Measurements from ENCODE around the gene ZBTB32. TPM values are rescaled to one million over a fixed set of nuclear protein-coding genes. Genes with fewer than 3 reads are reported as not detected.
"Not testable (repeated sequence)": the region's sequence is repeated elsewhere in the genome, so short reads cannot be mapped to it uniquely, and the experiment has no call there.

ZBTB32 gene
- polyA plus RNA-seq, 6 donors from 2014 or later: 0.21 to 1.3 (median 0.70) TPM; not detected in 1

DNA sequence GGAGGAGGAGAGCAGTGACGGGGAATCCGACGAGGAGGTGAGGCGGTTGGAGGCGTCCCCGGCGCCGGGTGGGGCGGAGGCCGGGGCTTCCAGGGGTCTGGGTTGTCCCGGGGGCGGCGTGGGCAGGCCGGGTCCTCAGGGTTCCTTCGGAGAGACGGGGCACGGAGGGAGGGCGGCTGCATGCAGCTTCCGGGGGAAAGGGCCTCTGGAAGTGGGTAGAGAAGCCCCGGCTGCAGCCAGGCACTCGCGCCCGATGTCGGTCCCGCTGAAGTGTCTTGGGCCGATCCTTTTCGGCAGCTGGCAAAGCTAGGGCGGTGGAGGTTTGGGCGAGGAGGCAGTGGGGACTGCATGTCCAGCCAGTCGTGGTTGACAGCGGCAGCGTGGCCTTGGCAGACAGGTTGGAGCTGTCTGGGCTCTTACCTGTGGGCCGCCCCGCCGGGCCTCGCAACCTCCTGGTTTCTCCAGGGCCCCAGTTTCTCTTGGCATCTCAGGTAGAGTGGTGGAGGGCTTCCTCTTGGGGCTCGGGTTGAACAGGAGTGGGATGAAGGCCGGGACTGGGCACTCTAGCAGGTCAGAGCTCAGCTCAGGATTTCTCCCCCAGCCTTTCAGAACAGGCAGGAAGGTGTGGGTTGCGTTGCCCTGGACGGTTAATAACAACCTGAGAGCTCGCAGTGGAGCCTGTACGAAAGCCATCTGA lies 14.1 kb downstream of the ZBTB32 start:
- DNase-seq: no peak
- H3K27me3 Mint-ChIP-seq: no peaks in the 10 kb centered on the region
- peaks cover 0 to 12% of the 10 kb centered on the region in 2 donors for H3K36me3 Mint-ChIP-seq
- peaks cover 48 to 68% (median 51%) of the 10 kb centered on the region in 3 donors for H3K4me1 Mint-ChIP-seq
- peak overlapping the region in 5 of 6 donors; percentile 55 to 93 (median 85) for H3K27ac Mint-ChIP-seq
- H3K4me3 Mint-ChIP-seq: peak overlapping the region; percentile 78 to 95 (median 89)
- H3K9me3 Mint-ChIP-seq: no peaks in the 10 kb centered on the region
- no peak for ATAC-seq (ENCODE audit: low read depth in 2 of 2)

DNA sequence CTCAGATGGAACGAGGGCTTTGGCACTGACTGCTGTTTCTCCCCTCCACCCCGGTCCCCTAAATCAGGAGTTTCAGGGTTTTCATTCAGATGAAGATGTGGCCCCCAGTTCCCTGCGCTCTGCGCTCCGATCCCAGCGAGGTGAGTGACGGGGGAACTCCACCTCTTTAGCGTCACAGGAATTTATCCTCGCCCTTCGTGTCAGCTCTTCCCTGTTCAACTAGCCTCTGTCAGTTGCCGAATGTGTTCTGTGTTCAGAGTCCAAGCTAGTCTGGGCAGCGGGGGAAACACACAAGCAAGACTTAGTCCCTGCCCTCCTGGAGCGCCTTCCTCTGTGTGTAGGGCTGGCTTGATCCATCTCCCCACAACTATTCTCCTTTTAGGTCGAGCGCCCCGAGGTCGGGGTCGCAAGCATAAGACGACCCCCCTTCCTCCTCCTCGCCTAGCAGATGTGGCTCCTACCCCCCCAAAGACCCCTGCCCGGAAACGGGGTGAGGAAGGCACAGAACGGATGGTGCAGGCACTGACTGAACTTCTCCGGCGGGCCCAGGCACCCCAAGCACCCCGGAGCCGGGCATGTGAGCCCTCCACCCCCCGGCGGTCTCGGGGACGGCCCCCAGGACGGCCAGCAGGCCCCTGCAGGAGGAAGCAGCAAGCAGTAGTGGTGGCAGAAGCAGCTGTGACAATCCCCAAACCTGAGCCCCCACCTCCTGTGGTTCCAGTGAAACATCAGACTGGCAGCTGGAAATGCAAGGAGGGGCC lies 15.2 kb downstream of the ZBTB32 start:
- DNase-seq (no peak), ATAC-seq (ENCODE audit: low read depth in 2 of 2) (no peak)
- Mint-ChIP-seq H3K36me3 (peaks cover 0 to 19% of the 10 kb centered on the region in 2 donors), H3K4me1 (peaks cover 39 to 63% (median 40%) of the 10 kb centered on the region in 3 donors), H3K9me3 (no peaks in the 10 kb centered on the region), H3K27ac (peak overlapping the region in 1 of 6 donors; percentile 55), H3K27me3 (no peaks in the 10 kb centered on the region), H3K4me3 (peak overlapping the region; percentile 78 to 95 (median 89))

DNA sequence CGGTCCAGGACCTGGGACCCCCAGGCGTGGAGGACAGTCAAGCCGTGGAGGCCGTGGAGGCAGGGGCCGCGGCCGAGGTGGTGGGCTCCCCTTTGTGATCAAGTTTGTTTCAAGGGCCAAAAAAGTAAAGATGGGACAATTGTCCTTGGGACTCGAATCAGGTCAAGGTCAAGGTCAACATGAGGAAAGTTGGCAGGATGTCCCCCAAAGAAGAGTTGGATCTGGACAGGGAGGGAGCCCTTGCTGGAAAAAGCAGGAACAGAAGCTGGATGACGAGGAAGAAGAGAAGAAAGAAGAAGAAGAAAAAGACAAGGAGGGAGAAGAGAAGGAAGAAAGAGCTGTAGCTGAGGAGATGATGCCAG lies 15.8 kb downstream of the ZBTB32 start:
- ATAC-seq (ENCODE audit: low read depth in 2 of 2) (no peak), DNase-seq (no peak)
- H3K36me3 Mint-ChIP-seq: peaks cover 0 to 19% of the 10 kb centered on the region in 2 donors
- H3K9me3 Mint-ChIP-seq: no peaks in the 10 kb centered on the region
- H3K4me1 Mint-ChIP-seq: peaks cover 34 to 59% (median 40%) of the 10 kb centered on the region in 3 donors
- H3K27me3 Mint-ChIP-seq: no peaks in the 10 kb centered on the region
- peak overlapping the region in 4 of 8 donors; percentile 37 to 81 (median 56) for H3K4me3 Mint-ChIP-seq
- peak overlapping the region in 2 of 6 donors; percentile 55 to 87 for H3K27ac Mint-ChIP-seq

DNA sequence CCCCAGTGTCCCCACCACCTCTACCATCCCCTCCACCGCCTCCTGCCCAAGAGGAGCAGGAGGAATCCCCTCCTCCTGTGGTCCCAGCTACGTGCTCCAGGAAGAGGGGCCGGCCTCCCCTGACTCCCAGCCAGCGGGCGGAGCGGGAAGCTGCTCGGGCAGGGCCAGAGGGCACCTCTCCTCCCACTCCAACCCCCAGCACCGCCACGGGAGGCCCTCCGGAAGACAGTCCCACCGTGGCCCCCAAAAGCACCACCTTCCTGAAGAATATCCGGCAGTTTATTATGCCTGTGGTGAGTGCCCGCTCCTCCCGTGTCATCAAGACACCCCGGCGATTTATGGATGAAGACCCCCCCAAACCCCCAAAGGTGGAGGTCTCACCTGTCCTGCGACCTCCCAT lies 16.3 kb downstream of the ZBTB32 start:
- Mint-ChIP-seq H3K36me3 (peaks cover 0 to 20% of the 10 kb centered on the region in 2 donors), H3K27me3 (no peaks in the 10 kb centered on the region), H3K4me1 (peaks cover 33 to 56% (median 40%) of the 10 kb centered on the region in 3 donors), H3K9me3 (no peaks in the 10 kb centered on the region), H3K4me3 (peak overlapping the region in 1 of 8 donors; percentile 70), H3K27ac (peak overlapping the region in 2 of 6 donors; percentile 29 to 55)
- DNase-seq (no peak), ATAC-seq (ENCODE audit: low read depth in 2 of 2) (no peak)

DNA sequence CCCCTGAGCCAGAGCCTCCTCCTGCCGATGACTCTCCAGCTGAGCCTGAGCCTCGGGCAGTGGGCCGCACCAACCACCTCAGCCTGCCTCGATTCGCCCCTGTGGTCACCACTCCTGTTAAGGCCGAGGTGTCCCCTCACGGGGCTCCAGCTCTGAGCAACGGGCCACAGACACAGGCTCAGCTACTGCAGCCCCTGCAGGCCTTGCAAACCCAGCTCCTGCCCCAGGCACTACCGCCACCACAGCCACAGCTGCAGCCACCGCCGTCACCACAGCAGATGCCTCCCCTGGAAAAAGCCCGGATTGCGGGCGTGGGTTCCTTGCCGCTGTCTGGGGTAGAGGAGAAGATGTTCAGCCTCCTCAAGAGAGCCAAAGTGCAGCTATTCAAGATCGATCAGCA lies 17.0 kb downstream of the ZBTB32 start:
- peak overlapping the region in 3 of 8 donors; percentile 7 to 56 (median 21) for H3K4me3 Mint-ChIP-seq
- no peak for DNase-seq
- H3K4me1 Mint-ChIP-seq: peaks cover 26 to 49% (median 33%) of the 10 kb centered on the region in 3 donors
- no peaks in the 10 kb centered on the region for H3K9me3 Mint-ChIP-seq
- peaks cover 0 to 27% of the 10 kb centered on the region in 2 donors for H3K36me3 Mint-ChIP-seq
- peak overlapping the region in 2 of 6 donors; percentile 18 to 27 for H3K27ac Mint-ChIP-seq
- no peaks in the 10 kb centered on the region for H3K27me3 Mint-ChIP-seq
- no peak for ATAC-seq (ENCODE audit: low read depth in 2 of 2)

DNA sequence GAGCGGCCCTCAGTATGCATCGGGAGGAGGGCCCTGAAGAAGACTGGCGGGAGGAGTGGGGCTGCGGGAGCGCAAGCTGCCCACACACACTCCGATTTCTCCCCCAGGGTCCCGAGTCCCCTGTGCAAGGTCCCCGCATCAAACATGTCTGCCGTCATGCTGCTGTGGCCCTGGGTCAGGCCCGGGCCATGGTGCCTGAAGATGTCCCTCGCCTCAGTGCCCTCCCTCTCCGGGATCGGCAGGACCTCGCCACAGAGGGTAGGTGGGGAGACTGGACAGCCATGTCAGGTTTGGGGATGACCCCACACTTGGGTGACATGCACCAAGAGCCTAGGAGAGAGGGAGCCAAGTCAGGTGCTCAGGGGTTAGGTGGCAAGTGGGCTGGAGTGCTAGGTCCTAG lies 18.1 kb downstream of the ZBTB32 start:
- H3K9me3 Mint-ChIP-seq: no peaks in the 10 kb centered on the region
- no peak overlapping the region for H3K4me3 Mint-ChIP-seq
- H3K36me3 Mint-ChIP-seq: peaks cover 0 to 28% of the 10 kb centered on the region in 2 donors
- peak overlapping the region in 1 of 6 donors; percentile 2 for H3K27ac Mint-ChIP-seq
- no peaks in the 10 kb centered on the region for H3K27me3 Mint-ChIP-seq
- peaks cover 22 to 44% (median 28%) of the 10 kb centered on the region in 3 donors for H3K4me1 Mint-ChIP-seq
- DNase-seq (no peak), ATAC-seq (ENCODE audit: low read depth in 2 of 2) (no peak)

DNA sequence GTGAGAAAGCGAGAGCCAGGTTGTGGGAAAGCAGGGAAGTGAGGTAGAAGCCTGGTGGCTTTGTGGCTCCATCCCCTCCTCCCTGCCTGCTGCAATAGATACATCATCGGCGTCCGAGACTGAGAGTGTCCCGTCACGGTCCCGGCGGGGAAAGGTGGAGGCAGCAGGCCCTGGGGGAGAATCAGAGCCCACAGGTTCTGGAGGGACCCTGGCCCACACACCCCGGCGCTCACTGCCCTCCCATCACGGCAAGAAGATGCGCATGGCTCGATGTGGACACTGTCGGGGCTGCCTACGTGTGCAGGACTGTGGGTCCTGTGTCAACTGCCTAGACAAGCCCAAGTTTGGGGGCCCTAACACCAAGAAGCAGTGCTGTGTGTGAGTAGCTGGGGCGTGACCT lies 18.5 kb downstream of the ZBTB32 start:
- ATAC-seq (ENCODE audit: low read depth in 2 of 2) (no peak), DNase-seq (no peak)
- peaks cover 0 to 28% of the 10 kb centered on the region in 2 donors for H3K36me3 Mint-ChIP-seq
- H3K9me3 Mint-ChIP-seq: no peaks in the 10 kb centered on the region
- H3K27me3 Mint-ChIP-seq: no peaks in the 10 kb centered on the region
- H3K27ac Mint-ChIP-seq: no peak overlapping the region
- H3K4me3 Mint-ChIP-seq: no peak overlapping the region
- peaks cover 22 to 45% (median 28%) of the 10 kb centered on the region in 3 donors for H3K4me1 Mint-ChIP-seq

DNA sequence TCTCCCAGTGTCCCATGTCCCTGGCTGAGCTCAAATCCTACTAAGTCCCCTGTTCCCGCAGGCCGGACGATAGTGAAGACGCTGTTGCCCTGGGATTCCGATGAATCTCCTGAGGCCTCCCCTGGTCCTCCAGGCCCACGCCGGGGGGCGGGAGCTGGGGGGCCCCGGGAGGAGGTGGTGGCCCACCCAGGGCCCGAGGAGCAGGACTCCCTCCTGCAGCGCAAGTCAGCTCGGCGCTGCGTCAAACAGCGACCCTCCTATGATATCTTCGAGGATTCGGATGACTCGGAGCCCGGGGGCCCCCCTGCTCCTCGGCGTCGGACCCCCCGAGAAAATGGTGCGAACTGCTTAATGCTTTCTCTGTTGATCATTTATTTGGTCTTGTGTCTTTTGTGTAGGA lies 19.3 kb downstream of the ZBTB32 start:
- Mint-ChIP-seq H3K9me3 (no peaks in the 10 kb centered on the region), H3K27me3 (no peaks in the 10 kb centered on the region), H3K4me3 (peak overlapping the region in 1 of 8 donors; percentile 30), H3K27ac (no peak overlapping the region), H3K4me1 (peaks cover 24 to 48% (median 26%) of the 10 kb centered on the region in 3 donors), H3K36me3 (peaks cover 0 to 28% of the 10 kb centered on the region in 2 donors)
- no peak for DNase-seq
- no peak for ATAC-seq (ENCODE audit: low read depth in 2 of 2)

DNA sequence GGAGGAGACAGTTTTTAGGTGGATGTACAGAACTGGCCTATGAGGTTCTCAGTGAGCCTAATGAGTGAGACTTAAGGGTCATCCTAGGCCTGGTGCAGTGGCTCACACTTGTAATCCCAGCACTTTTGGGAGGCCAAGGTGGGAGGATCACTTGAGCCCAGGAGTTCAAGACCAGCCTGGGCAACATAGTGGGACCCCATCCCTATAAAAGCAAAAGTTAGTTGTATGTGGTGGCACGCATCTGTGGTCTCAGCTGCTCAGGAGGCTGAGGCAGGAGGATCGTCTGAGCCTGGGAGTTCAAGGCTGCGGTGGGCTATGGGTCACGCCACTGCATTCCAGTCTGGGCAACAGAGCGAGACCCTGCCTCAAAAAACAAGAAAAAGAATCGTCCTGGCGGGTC lies 19.8 kb downstream of the ZBTB32 start:
- peaks cover 0 to 28% of the 10 kb centered on the region in 2 donors for H3K36me3 Mint-ChIP-seq
- not testable (repeated sequence) for H3K27me3 Mint-ChIP-seq; DNase-seq; H3K9me3 Mint-ChIP-seq; ATAC-seq (ENCODE audit: low read depth in 2 of 2)
- peak overlapping the region in 1 of 6 donors; percentile 59 for H3K27ac Mint-ChIP-seq
- peaks cover 20 to 43% (median 26%) of the 10 kb centered on the region in 3 donors for H3K4me1 Mint-ChIP-seq
- peak overlapping the region in 1 of 8 donors; percentile 30 for H3K4me3 Mint-ChIP-seq

DNA sequence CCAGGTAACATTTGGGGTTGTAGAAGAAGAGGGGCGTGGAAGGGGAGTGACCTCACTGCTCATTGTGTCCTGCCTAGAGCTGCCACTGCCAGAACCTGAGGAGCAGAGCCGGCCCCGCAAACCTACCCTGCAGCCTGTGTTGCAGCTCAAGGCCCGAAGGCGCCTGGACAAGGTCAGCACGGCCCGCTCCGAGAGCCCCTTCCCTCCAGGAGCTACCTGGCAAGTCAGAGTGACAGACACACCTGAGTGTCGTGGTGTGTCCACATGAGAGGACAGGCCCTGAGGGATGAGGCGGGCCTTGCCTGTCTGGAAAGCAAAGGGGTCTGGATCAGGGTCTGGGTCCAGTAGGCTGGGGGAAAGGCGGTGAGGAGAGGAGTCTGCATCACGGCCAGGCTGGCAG lies 20.2 kb downstream of the ZBTB32 start:
- ATAC-seq (ENCODE audit: low read depth in 2 of 2) (no peak), DNase-seq (no peak)
- Mint-ChIP-seq H3K27me3 (no peaks in the 10 kb centered on the region), H3K4me1 (peaks cover 15 to 39% (median 21%) of the 10 kb centered on the region in 3 donors), H3K27ac (no peak overlapping the region), H3K4me3 (peak overlapping the region in 1 of 8 donors; percentile 30), H3K9me3 (no peaks in the 10 kb centered on the region), H3K36me3 (peaks cover 0 to 28% of the 10 kb centered on the region in 2 donors)

DNA sequence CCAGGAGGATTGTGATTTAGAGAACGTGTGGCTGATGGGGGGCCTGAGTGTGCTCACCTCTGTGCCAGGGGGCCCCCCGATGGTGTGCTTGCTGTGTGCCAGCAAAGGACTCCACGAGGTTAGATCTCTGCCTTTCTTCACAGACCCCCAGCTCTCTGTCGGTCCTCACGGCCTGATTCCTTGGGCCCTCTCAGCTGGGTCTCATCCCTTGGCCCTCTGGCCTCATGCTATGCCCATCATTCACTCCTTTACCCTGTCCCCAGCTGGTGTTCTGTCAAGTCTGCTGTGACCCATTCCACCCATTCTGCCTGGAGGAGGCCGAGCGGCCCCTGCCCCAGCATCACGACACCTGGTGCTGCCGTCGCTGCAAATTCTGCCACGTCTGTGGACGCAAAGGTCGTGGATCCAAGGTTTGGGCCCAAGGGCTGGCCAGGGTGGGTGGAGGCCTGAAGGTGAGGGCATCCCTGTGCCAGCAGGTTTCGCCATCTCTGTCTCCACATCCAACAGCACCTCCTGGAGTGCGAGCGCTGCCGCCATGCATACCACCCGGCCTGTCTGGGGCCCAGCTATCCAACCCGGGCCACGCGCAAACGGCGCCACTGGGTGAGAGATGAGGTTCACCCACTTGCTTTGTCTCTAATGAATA lies 21.0 kb downstream of the ZBTB32 start:
- DNase-seq (no peak), ATAC-seq (ENCODE audit: low read depth in 2 of 2) (no peak)
- Mint-ChIP-seq H3K4me3 (no peak overlapping the region), H3K4me1 (peaks cover 14 to 33% (median 21%) of the 10 kb centered on the region in 3 donors), H3K27ac (no peak overlapping the region), H3K27me3 (no peaks in the 10 kb centered on the region), H3K36me3 (peaks cover 0 to 31% of the 10 kb centered on the region in 2 donors), H3K9me3 (no peaks in the 10 kb centered on the region)

DNA sequence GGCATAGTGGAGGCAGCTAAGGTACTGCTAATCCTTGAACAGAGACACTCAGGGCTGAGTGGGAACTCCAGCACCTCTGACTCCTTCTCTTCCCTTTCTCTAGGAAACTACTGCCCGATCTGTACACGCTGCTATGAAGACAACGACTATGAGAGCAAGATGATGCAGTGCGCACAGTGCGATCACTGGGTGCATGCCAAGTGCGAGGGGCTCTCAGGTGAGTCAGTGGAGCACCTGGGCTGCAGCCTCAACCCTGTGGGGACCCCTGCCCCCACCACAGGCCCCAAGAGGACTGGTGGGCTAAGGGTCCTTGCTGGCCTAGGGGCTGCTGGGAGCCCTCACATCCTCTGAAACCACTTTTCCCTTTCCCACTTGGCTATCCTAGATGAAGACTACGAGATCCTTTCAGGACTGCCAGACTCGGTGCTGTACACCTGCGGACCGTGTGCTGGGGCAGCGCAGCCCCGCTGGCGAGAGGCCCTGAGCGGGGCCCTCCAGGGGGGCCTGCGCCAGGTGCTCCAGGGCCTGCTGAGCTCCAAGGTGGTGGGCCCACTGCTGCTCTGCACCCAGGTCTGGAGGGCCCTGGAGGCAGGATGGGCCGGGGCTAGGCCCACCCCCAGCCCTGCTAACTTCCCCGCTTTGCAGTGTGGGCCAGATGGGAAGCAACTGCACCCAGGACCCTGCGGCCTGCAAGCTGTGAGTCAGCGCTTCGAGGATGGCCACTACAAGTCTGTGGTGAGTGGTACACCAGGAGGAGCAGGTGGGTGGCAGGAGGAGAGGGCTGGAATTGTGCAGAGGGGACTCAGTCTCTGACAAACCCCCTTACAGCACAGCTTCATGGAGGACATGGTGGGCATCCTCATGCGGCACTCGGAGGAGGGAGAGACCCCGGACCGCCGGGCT lies 22.9 kb downstream of the ZBTB32 start:
- peak overlapping the region in 3 of 6 donors; percentile 23 to 68 (median 24) for H3K27ac Mint-ChIP-seq
- H3K9me3 Mint-ChIP-seq: no peaks in the 10 kb centered on the region
- DNase-seq (no peak), ATAC-seq (ENCODE audit: low read depth in 2 of 2) (no peak)
- H3K36me3 Mint-ChIP-seq: peaks cover 0 to 40% of the 10 kb centered on the region in 2 donors
- H3K27me3 Mint-ChIP-seq: no peaks in the 10 kb centered on the region
- no peak overlapping the region for H3K4me3 Mint-ChIP-seq
- H3K4me1 Mint-ChIP-seq: peaks cover 10 to 22% (median 18%) of the 10 kb centered on the region in 3 donors
